Uterus (tissue), 4 donors: ENCODE results near the gene SORL1. TPM values are rescaled to one million over a fixed set of nuclear protein-coding genes. Genes with fewer than 3 reads are reported as not detected.

Source experiments
- DNase-seq, 2 donors: peaks; one replicate each; pipeline ENCODE4 v3.0.0-alpha.2; 2019 to 2020
- H3K27ac ChIP-seq, 2 donors: fragments of 200-600 bp; sonication (generic); 1 replicate in 1 of 2; 2 replicates in 1 of 2; pipeline ENCODE4 v1.5.1; 2016 to 2018
- H3K27me3 ChIP-seq, 2 donors: fragments of 200-600 bp; sonication (generic); one replicate each; pipeline ENCODE4 v1.5.1; 2018 to 2019; ENCODE audit warnings: control low read depth in 1 of 2
- H3K36me3 ChIP-seq, 2 donors: fragments of 200-600 bp; sonication (generic); one replicate each; pipeline ENCODE4 v1.5.1; 2019; ENCODE audit warnings: control low read depth in 1 of 2
- H3K4me1 ChIP-seq, 2 donors: fragments of 200-600 bp; sonication (generic); one replicate each; pipeline ENCODE4 v1.5.1; 2018 to 2019; ENCODE audit warnings: control low read depth in 1 of 2
- H3K4me3 ChIP-seq, 2 donors: fragments of 200-600 bp; sonication (generic); 1 replicate in 1 of 2; 2 replicates in 1 of 2; pipeline ENCODE4 v1.5.1; 2018 to 2019; ENCODE audit warnings: mild to moderate bottlenecking in 1 of 2
- H3K9me3 ChIP-seq, 2 donors: fragments of 200-600 bp; sonication (generic); one replicate each; pipeline ENCODE4 v1.5.1; 2019; ENCODE audit warnings: control low read depth in 1 of 2
- CTCF ChIP-seq, 4 experiments: fragments of 200-600 bp in 2 of 4; fragments of 450-650 bp in 2 of 4; sonication (generic) in 2 of 4; IDR thresholded peaks; one replicate each; pipeline ENCODE4 v1.5.1; 2016 to 2019; ENCODE audit warnings: antibody characterized with exemption in 4 of 4, mild to moderate bottlenecking in 2 of 4, moderate library complexity in 1 of 4
- POLR2A ChIP-seq, 2 donors: fragments of 450-650 bp; IDR thresholded peaks; one replicate each; pipeline ENCODE4 v1.6.1; 2016; ENCODE audit warnings: antibody characterized with exemption in 2 of 2, mild to moderate bottlenecking in 1 of 2, moderate library complexity in 1 of 2
- intact Hi-C: fragments of 100-400 bp; cut with DNase I; formaldehyde crosslinking; loops from one replicate; pipeline ENCODE4 v1.15.1; 2023; ENCODE audit warnings: low total_unique reads
- total RNA-seq, 4 donors: library from RNA; depleted of rRNA in 3 of 4; stranded (reverse); fragments of >200 nt in 3 of 4; gene quantifications; one replicate each; pipeline versions ENCODE4 v1.1.0 to v1.2.4, GENCODE V29; 2014 to 2023
- donor health status: DM: yes; HTN: yes; CAD: no.

The SORL1 gene
- total RNA-seq, 4 donors from 2014 or later: 7.6 to 42.6 (median 17.2) TPM

DNA sequence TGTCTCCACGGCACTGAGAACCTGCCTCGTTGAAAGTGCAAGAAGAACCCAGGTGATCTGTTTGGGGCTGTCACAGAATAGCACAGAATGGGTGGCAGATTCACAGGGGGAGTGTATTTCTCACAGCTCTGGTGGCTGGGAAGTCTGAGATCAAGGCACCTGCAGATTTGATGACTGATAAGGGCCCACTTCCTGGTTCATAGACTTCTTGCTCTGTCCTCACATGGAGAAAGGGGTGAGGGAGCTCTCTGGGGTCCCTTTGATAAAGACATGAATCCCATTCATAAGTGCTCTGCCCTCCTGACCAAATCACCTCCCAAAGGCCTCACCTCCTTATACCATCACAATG lies 199.1 kb downstream of the SORL1 start:
- TF ChIP-seq POLR2A (IDR thresholded peaks at IDR 0.05): no peak
- TF ChIP-seq CTCF (IDR thresholded peaks at IDR 0.05): no peak
- Histone ChIP-seq H3K27ac (no peak overlapping the region), H3K36me3 (no peaks in the 10 kb centered on the region), H3K4me1 (peaks cover 0 to 4% of the 10 kb centered on the region in 2 donors), H3K9me3 (no peaks in the 10 kb centered on the region), H3K27me3 (no peaks in the 10 kb centered on the region), H3K4me3 (no peak overlapping the region)
- no peak for DNase-seq
- intact Hi-C loops: loop anchor here (10.0 kb wide), 1 partner anchor 554 kb away; no protein-coding TSS in a partner anchor

GRCh38 chr11:121652971-121653370 lies 200.9 kb downstream of the SORL1 start:
- Histone ChIP-seq H3K27ac (no peak overlapping the region), H3K4me1 (peaks cover 0 to 7% of the 10 kb centered on the region in 2 donors), H3K4me3 (no peak overlapping the region), H3K9me3 (no peaks in the 10 kb centered on the region), H3K27me3 (no peaks in the 10 kb centered on the region), H3K36me3 (no peaks in the 10 kb centered on the region)
- TF ChIP-seq POLR2A (IDR thresholded peaks at IDR 0.05): no peak
- TF ChIP-seq CTCF (IDR thresholded peaks at IDR 0.05): peak; percentile 32 to 54 (median 46)
- intact Hi-C loops: loop anchor here (10.0 kb wide), 1 partner anchor 552 kb away; no protein-coding TSS in a partner anchor
- DNase-seq: no peak

GRCh38 chr11:121654259-121654842 lies 202.2 kb downstream of the SORL1 start:
- H3K27me3 ChIP-seq: no peaks in the 10 kb centered on the region
- no peak for DNase-seq
- H3K27ac ChIP-seq: peak overlapping the region; percentile 96 to 97
- H3K9me3 ChIP-seq: no peaks in the 10 kb centered on the region
- H3K36me3 ChIP-seq: no peaks in the 10 kb centered on the region
- TF ChIP-seq CTCF (IDR thresholded peaks at IDR 0.05): no peak
- TF ChIP-seq POLR2A (IDR thresholded peaks at IDR 0.05): no peak
- H3K4me1 ChIP-seq: peaks cover 0 to 7% of the 10 kb centered on the region in 2 donors
- intact Hi-C loops: loop anchor here (10.0 kb wide), 1 partner anchor 550 kb away; no protein-coding TSS in a partner anchor
- H3K4me3 ChIP-seq: peak overlapping the region in 1 of 2 donors; percentile 44

GRCh38 chr11:121654843-121655536 lies 202.9 kb downstream of the SORL1 start:
- TF ChIP-seq POLR2A (IDR thresholded peaks at IDR 0.05) (no peak), CTCF (IDR thresholded peaks at IDR 0.05) (no peak)
- no peak for DNase-seq
- Histone ChIP-seq H3K27me3 (no peaks in the 10 kb centered on the region), H3K9me3 (no peaks in the 10 kb centered on the region), H3K27ac (peak overlapping the region; percentile 96 to 97), H3K36me3 (no peaks in the 10 kb centered on the region), H3K4me3 (peak overlapping the region; percentile 18 to 44), H3K4me1 (peaks cover 0 to 7% of the 10 kb centered on the region in 2 donors)
- intact Hi-C loops: loop anchor here (5.0 to 10.0 kb wide), 2 partner anchors 447 to 550 kb away; no protein-coding TSS in a partner anchor
